ENCODE data around the gene ZFHX3.
A peak's percentile ranks its signal among the peaks of the same experiment; 100 is the strongest.
"Not testable (repeated sequence)": the region's sequence is repeated elsewhere in the genome, so short reads cannot be mapped to it uniquely, and the experiment has no call there.

ZFHX3 gene

DNA sequence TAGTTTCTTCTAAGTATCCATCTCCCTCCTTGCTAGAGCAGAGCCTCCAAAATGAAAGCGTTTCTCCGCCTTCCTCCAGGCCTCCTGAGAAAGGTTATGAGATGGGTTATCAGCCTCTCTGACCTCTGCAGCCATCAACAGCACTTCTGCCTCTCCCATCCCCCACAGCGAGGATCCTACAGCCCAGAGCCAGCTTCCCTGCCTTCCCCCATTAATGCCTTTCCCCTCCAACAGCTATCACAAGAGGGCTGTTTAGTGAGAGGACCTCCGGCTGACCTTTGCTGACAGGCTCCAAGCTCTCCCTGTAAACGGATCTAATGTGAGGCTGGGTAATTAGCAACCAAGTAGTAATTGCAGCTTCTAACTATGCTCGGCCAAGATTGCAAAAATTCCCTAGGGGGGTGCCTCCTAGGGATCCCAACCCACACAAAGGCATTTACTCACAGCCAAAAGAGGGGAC, 55.8 kb downstream of the ZFHX3 start:
- CTCF ChIA-PET = interaction anchor here (1.6 kb wide), 1 partner anchor 13 kb away, joined by 6 read pairs; no protein-coding TSS in a partner anchor
- POLR2A ChIA-PET = no interaction called here
- no peak for TF ChIP-seq SP1 (IDR thresholded peaks at IDR 0.05)
- TF ChIP-seq, protein P1, sequence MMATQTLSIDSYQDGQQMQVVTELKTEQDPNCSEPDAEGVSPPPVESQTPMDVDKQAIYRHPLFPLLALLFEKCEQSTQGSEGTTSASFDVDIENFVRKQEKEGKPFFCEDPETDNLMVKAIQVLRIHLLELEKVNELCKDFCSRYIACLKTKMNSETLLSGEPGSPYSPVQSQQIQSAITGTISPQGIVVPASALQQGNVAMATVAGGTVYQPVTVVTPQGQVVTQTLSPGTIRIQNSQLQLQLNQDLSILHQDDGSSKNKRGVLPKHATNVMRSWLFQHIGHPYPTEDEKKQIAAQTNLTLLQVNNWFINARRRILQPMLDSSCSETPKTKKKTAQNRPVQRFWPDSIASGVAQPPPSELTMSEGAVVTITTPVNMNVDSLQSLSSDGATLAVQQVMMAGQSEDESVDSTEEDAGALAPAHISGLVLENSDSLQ (IDR thresholded peaks at IDR 0.05) = no peak
- no peak for TF ChIP-seq FOXA1 (IDR thresholded peaks at IDR 0.05)
- no peak for TF ChIP-seq FOXM1 (IDR thresholded peaks at IDR 0.05; ENCODE audit: borderline replicate concordance)
- no peak for TF ChIP-seq TARDBP (IDR thresholded peaks at IDR 0.05)
- no peak for TF ChIP-seq CTBP1 (IDR thresholded peaks at IDR 0.05; ENCODE audit: borderline replicate concordance)
- no peak for TF ChIP-seq NFRKB (IDR thresholded peaks at IDR 0.05)
- TF ChIP-seq ARNT (IDR thresholded peaks at IDR 0.05) = no peak
- TF ChIP-seq ELF4 (IDR thresholded peaks at IDR 0.05) = no peak
- TF ChIP-seq SUZ12 (IDR thresholded peaks at IDR 0.05) = no peak
- no peak for TF ChIP-seq HDGF (IDR thresholded peaks at IDR 0.05; ENCODE audit: borderline replicate concordance)
- no peak for TF ChIP-seq ZNF384 (IDR thresholded peaks at IDR 0.05)
- no peak for TF ChIP-seq FOXK2 (IDR thresholded peaks at IDR 0.05)
- no peak for TF ChIP-seq L3MBTL2 (conservative IDR thresholded peaks at IDR 0.05)
- no peak for TF ChIP-seq BHLHE40 (IDR thresholded peaks at IDR 0.05; ENCODE audit: borderline replicate concordance)
- no peak for TF ChIP-seq LEF1 (IDR thresholded peaks at IDR 0.05; ENCODE audit: borderline replicate concordance)
- no peak for DNase-seq (ENCODE audit: extremely low spot score)

DNA sequence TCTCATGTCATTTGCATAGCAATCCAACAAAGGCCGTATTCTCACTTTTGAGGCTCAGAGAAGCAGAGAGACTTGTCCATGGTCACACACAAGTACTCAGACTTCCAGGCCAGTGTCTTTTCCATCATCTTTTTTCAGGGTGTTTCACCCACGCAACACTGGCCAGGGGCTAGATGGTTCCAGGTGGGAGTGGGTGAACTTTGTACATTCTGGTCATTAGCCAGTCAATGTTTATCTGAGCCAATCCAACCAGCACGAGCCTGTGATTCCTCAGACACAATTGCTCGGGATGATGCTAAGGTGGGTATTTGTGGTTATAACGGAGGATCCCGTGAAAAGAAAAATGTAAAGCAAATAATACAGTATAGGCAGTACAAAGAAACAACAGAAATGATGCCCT, 56.3 kb downstream of the ZFHX3 start:
- CTCF ChIA-PET = interaction anchor here (1.6 kb wide), 1 partner anchor 12 kb away, joined by 6 read pairs; no protein-coding TSS in a partner anchor
- POLR2A ChIA-PET = no interaction called here

DNA sequence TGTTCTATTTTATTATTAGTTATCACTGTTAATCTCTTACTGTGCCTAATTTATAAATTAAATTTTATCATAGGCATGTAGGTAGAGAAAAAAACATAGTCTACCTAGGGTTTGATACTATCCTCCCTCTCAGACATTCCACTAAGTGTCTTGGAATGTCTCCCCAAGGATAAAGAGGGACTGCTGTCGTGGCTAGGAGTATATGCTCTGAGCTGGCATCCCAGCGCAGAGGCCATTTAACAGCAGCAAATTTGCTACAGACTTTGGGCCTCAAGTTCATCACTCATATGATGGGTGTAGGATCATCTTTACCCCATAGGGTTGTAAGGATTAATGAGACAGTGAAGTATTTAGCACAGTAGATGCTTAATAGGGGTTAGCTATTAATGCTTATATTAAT, 56.7 kb downstream of the ZFHX3 start:
- DNase-seq (ENCODE audit: extremely low spot score) = no peak
- POLR2A ChIA-PET = no interaction called here
- CTCF ChIA-PET = no interaction called here
- TF ChIP-seq LEF1 (IDR thresholded peaks at IDR 0.05; ENCODE audit: borderline replicate concordance) (no peak), SP1 (IDR thresholded peaks at IDR 0.05) (no peak), ELF4 (IDR thresholded peaks at IDR 0.05) (no peak)

More for the DNA sequence above, 56.3 kb downstream of the ZFHX3 start:
- TF ChIP-seq NFRKB (IDR thresholded peaks at IDR 0.05) = no peak
- TF ChIP-seq, protein P1 (IDR thresholded peaks at IDR 0.05) = no peak
- no peak for TF ChIP-seq BHLHE40 (IDR thresholded peaks at IDR 0.05; ENCODE audit: borderline replicate concordance)
- no peak for TF ChIP-seq ELF4 (IDR thresholded peaks at IDR 0.05)
- DNase-seq (ENCODE audit: extremely low spot score) = no peak

DNA sequence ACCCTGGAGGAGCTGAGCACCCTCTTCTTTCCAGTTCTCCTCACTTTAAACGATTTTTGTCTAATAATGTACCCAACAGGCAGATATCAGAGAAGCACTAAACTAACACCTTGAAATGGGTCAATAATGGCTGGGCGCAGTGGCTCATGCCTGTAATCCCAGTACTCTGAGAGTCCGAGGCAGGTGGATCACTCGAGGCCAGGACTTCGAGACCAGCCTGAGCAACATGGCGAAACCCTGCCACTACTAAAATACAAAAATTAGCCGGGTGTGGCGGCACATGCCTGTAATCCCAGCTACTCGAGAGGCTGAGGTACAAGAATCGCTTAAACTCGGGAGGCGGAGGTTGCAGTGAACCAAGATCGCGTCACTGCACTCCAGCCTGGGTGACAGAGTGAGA, 57.4 kb downstream of the ZFHX3 start:
- no peak for TF ChIP-seq LEF1 (IDR thresholded peaks at IDR 0.05; ENCODE audit: borderline replicate concordance)
- no peak for TF ChIP-seq CTBP1 (IDR thresholded peaks at IDR 0.05; ENCODE audit: borderline replicate concordance)
- TF ChIP-seq ZNF384 (IDR thresholded peaks at IDR 0.05) = no peak
- TF ChIP-seq ARNT (IDR thresholded peaks at IDR 0.05) = no peak
- no peak for TF ChIP-seq FOXK2 (IDR thresholded peaks at IDR 0.05)
- TF ChIP-seq SUZ12 (IDR thresholded peaks at IDR 0.05) = no peak
- TF ChIP-seq, protein P1 (IDR thresholded peaks at IDR 0.05) = no peak
- TF ChIP-seq ELF4 (IDR thresholded peaks at IDR 0.05) = no peak
- POLR2A ChIA-PET = no interaction called here

DNA sequence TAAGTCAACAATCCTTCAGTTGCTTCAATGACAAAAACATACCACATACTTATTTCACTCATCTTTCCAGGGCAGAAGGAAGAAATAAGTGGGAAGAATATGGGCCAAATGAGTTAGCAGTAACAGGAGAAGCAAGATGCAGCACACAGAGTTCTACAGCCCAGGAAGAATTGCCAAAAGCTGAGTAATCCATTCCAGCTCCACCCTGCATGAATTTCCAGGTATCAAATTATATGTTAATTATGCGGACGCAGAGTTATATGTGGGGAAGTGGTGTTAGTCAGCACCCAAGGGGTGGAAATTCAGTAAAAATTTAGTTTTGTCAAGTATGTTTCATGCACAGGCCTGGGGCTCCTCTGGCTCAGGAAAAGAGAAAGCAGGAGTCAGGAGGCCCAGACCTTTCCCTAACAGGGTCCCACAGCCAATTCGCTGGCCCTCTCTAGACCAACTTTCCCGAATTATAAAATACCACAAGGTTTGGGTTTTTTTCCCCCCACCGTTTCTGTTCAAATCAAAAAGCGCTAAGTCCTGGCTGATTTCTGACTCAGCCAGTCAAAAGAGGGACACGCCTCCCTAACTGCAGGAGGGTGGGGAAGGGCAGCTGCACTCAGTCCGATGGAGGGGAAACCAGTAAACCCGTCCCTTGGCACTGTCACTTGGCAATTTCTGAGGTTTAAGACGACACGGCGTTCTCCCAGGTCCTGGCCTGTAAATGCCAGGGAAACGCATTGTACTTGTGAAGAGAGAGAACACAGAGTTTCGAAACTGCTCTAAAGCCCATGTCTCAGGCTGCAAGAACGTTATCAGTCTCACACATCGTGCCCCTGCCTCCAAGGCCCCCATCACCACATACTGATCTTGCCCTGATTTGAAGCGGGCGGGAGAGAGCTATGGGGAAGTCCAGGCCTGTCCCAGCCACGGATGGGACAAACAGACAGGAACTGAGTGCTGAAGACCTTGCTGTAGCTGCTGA, 58.1 kb downstream of the ZFHX3 start:
- ChIA-PET CTCF (interaction anchor here (0.7 kb wide), 1 partner anchor 601 kb away, joined by 3 read pairs; no protein-coding TSS in a partner anchor), POLR2A (no interaction called here)
- no peak for TF ChIP-seq SUZ12 (IDR thresholded peaks at IDR 0.05)
- peak; percentile 42 for DNase-seq (ENCODE audit: extremely low spot score)

More for the DNA sequence above, 57.4 kb downstream of the ZFHX3 start:
- no peak for DNase-seq (ENCODE audit: extremely low spot score)
- CTCF ChIA-PET = no interaction called here

DNA sequence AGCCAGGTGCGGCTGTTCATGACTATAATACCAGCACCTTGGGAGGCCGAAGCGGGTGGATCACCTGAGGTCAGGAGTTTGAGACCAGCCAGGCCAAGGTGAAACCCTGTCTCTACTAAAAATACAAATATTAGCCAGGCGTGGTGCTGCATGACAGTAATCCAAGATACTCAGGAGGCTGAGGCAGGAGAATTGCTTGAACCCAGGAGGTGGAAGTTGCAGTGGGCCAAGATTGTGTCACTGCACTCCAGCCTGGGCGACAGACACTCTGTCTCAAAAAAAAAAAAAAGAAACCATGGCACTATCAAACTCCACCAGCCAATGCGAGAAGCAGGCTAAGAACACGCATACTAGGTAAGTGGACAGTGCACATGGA, 58.7 kb downstream of the ZFHX3 start:
- DNase-seq (ENCODE audit: extremely low spot score); POLR2A ChIA-PET: not testable (repeated sequence)
- CTCF ChIA-PET = interaction anchor here (0.7 kb wide), 1 partner anchor 601 kb away, joined by 3 read pairs; no protein-coding TSS in a partner anchor

DNA sequence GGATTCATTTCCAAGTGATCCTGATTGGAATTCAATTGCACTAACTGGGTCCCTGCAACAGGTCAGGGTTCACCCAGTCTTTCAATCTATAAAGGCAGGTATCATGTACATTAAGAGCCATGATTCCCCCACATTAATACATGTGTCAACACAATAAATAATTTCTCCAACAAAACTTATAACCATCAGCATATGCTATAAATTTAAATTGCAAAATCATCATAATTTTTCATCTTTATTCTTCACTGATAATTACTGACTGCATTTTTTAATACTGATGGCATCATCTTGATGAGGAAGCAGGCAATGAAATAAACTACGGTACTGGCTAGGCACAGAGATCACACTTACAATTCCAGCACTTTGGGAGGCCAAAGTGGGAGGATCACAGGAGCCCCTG, 59.4 kb downstream of the ZFHX3 start:
- POLR2A ChIA-PET = no interaction called here
- CTCF ChIA-PET = no interaction called here
- DNase-seq (ENCODE audit: extremely low spot score) = no peak
- TF ChIP-seq ZNF384 (IDR thresholded peaks at IDR 0.05) (no peak), ELF4 (IDR thresholded peaks at IDR 0.05) (no peak), ARNT (IDR thresholded peaks at IDR 0.05) (no peak), NFRKB (IDR thresholded peaks at IDR 0.05) (no peak), LEF1 (IDR thresholded peaks at IDR 0.05; ENCODE audit: borderline replicate concordance) (no peak), CTBP1 (IDR thresholded peaks at IDR 0.05; ENCODE audit: borderline replicate concordance) (no peak), SUZ12 (IDR thresholded peaks at IDR 0.05) (no peak), FOXA1 (IDR thresholded peaks at IDR 0.05) (no peak), BHLHE40 (IDR thresholded peaks at IDR 0.05; ENCODE audit: borderline replicate concordance) (no peak), FOXM1 (IDR thresholded peaks at IDR 0.05; ENCODE audit: borderline replicate concordance) (no peak), HDGF (IDR thresholded peaks at IDR 0.05; ENCODE audit: borderline replicate concordance) (no peak), L3MBTL2 (conservative IDR thresholded peaks at IDR 0.05) (no peak), FOXK2 (IDR thresholded peaks at IDR 0.05) (no peak)
- TF ChIP-seq, protein P1 (IDR thresholded peaks at IDR 0.05) = no peak
